H1 (cell line): ENCODE measurements around the gene CREBBP. TPM values are rescaled to one million over a fixed set of nuclear protein-coding genes. Genes with fewer than 3 reads are reported as not detected.
A peak's percentile ranks its signal among the peaks of the same experiment; 100 is the strongest.

Experiments
- CTCF ChIA-PET: fragments of 300-600 bp; sonication (Branson Sonifier 250); formaldehyde crosslinking; loops from one replicate; lab custom pipeline; 2021; ENCODE audit not compliant: partially characterized antibody; lab: Charles Lee
- POLR2A ChIA-PET: fragments of 300-600 bp; sonication (Branson Sonifier 250); formaldehyde crosslinking; loops from one replicate; lab custom pipeline; 2021; ENCODE audit warnings: inconsistent platforms; ENCODE audit not compliant: partially characterized antibody; lab: Charles Lee
- DNase-seq, 2 experiments: peaks; one replicate each; pipeline versions ENCODE4 v3.0.0 to v3.0.0-alpha.2; 2010 to 2022; ENCODE audit warnings: low spot score in 2 of 2, low read depth in 1 of 2, mixed read lengths in 1 of 2
- FAIRE-seq: peaks from 2 replicates; lab custom pipeline; 2011; peaks lifted over from hg19 to GRCh38; lab: Jason Lieb, UNC
- H2AFZ ChIP-seq: 2 replicates; pipeline ENCODE4 v1.8.1; 2012; ENCODE audit warnings: low read length, inconsistent platforms
- H2AK5ac ChIP-seq: 2 replicates; pipeline ENCODE4 v1.6.1; 2013; ENCODE audit warnings: low read depth, low read length
- H2BK120ac ChIP-seq: replicated peaks from 2 replicates; pipeline ENCODE3; 2013; ENCODE audit warnings: low read depth, low read length, inconsistent platforms
- H2BK12ac ChIP-seq: 2 replicates; pipeline ENCODE4 v1.6.1; 2013; ENCODE audit warnings: low read depth, low read length
- H2BK15ac ChIP-seq: 2 replicates; pipeline ENCODE4 v1.6.1; 2013; ENCODE audit warnings: low read length
- H2BK20ac ChIP-seq: 2 replicates; pipeline ENCODE4 v1.6.1; 2013; ENCODE audit warnings: low read length
- H2BK5ac ChIP-seq: 2 replicates; pipeline ENCODE4 v1.6.1; 2013; ENCODE audit warnings: low read depth, low read length
- H3K14ac ChIP-seq: 2 replicates; pipeline ENCODE4 v1.6.1; 2013; ENCODE audit warnings: inconsistent platforms; ENCODE audit not compliant: insufficient read length
- H3K18ac ChIP-seq: 2 replicates; pipeline ENCODE4 v1.6.1; 2013; ENCODE audit warnings: low read length; ENCODE audit errors: extremely low read depth
- H3K23ac ChIP-seq: 2 replicates; pipeline ENCODE4 v1.6.1; 2013; ENCODE audit warnings: inconsistent platforms; ENCODE audit not compliant: insufficient read length
- H3K23me2 ChIP-seq: 2 replicates; pipeline ENCODE4 v1.6.1; 2013; ENCODE audit warnings: low read depth, low read length
- H3K27ac ChIP-seq: 2 replicates; pipeline ENCODE4 v1.6.1; 2011; ENCODE audit warnings: low read depth, low read length, inconsistent platforms
- H3K27me3 ChIP-seq, 4 experiments: replicated peaks in 1 of 4; 1 replicate in 1 of 4; 2 replicates in 3 of 4; pipeline versions ENCODE4 v1.6.1 to v1.8.1; 2011 to 2013; ENCODE audit warnings: low read length in 3 of 4, mild to moderate bottlenecking in 3 of 4, inconsistent platforms in 2 of 4, mixed read lengths in 2 of 4, moderate library complexity in 1 of 4; ENCODE audit not compliant: control insufficient read depth in 3 of 4, insufficient read depth in 3 of 4; ENCODE audit errors: extremely low read depth in 1 of 4
- H3K36me3 ChIP-seq, 4 experiments: 2 replicates each; pipeline versions ENCODE4 v1.6.1 to v1.8.1; 2011 to 2013; ENCODE audit warnings: mild to moderate bottlenecking in 4 of 4, low read length in 3 of 4, moderate library complexity in 2 of 4, control low read depth in 1 of 4, inconsistent platforms in 1 of 4; ENCODE audit not compliant: insufficient read depth in 4 of 4, control insufficient read depth in 2 of 4
- H3K4ac ChIP-seq: replicated peaks from 2 replicates; pipeline ENCODE3; 2013; ENCODE audit warnings: low read length, low read depth, mixed read lengths, inconsistent platforms; ENCODE audit not compliant: insufficient read length
- H3K4me1 ChIP-seq, 4 experiments: replicated peaks in 1 of 4; 1 replicate in 1 of 4; 2 replicates in 3 of 4; pipeline versions ENCODE4 v1.6.1 to v1.8.1; 2011 to 2013; ENCODE audit warnings: low read length in 3 of 4, inconsistent platforms in 2 of 4, mixed read lengths in 1 of 4; ENCODE audit not compliant: insufficient read depth in 4 of 4, control insufficient read depth in 3 of 4
- H3K4me2 ChIP-seq, 2 experiments: 2 replicates each; pipeline versions ENCODE4 v1.6.1 to v1.8.1; 2011 to 2013; ENCODE audit warnings: low read depth in 2 of 2, low read length in 2 of 2, control low read depth in 1 of 2, inconsistent platforms in 1 of 2, mild to moderate bottlenecking in 1 of 2; ENCODE audit not compliant: insufficient read depth in 1 of 2
- H3K4me3 ChIP-seq, 4 experiments: fragments of 200-600, 300-600 bp in 1 of 4; sonication (generic), shearing (Covaris generic), sonication (Bioruptor Twin) in 1 of 4; 2 replicates each; pipeline versions ENCODE4 v1.5.1 to v1.8.1; 2011 to 2016; ENCODE audit warnings: low read length in 4 of 4, low read depth in 3 of 4, control low read depth in 2 of 4, inconsistent platforms in 2 of 4, mild to moderate bottlenecking in 2 of 4, mixed read lengths in 1 of 4, moderate library complexity in 1 of 4; ENCODE audit not compliant: insufficient read depth in 2 of 4; ENCODE audit errors: extremely low read depth in 1 of 4
- H3K56ac ChIP-seq: replicated peaks from 2 replicates; pipeline ENCODE3; 2013; ENCODE audit warnings: low read depth, mild to moderate bottlenecking, mixed read lengths, low read length, inconsistent platforms; ENCODE audit not compliant: insufficient read length
- H3K79me1 ChIP-seq: 2 replicates; pipeline ENCODE4 v1.6.1; 2013; ENCODE audit warnings: low read depth, low read length, control low read depth
- H3K79me2 ChIP-seq, 2 experiments: 2 replicates each; pipeline versions ENCODE4 v1.6.1 to v1.8.1; 2012 to 2013; ENCODE audit warnings: low read length in 2 of 2, mild to moderate bottlenecking in 2 of 2, inconsistent platforms in 1 of 2; ENCODE audit not compliant: insufficient read depth in 2 of 2, control insufficient read depth in 1 of 2
- H3K9ac ChIP-seq, 4 experiments: replicated peaks in 1 of 4; 1 replicate in 1 of 4; 2 replicates in 3 of 4; pipeline versions ENCODE4 v1.6.1 to v1.8.1; 2011 to 2013; ENCODE audit warnings: low read depth in 3 of 4, low read length in 3 of 4, control low read depth in 2 of 4, mild to moderate bottlenecking in 2 of 4, moderate library complexity in 2 of 4, inconsistent platforms in 1 of 4; ENCODE audit errors: extremely low read depth in 1 of 4
- H3K9me3 ChIP-seq, 2 experiments: 2 replicates each; pipeline versions ENCODE4 v1.6.1 to v1.8.1; 2012 to 2013; ENCODE audit warnings: mild to moderate bottlenecking in 2 of 2, moderate library complexity in 2 of 2, control low read depth in 1 of 2, inconsistent platforms in 1 of 2, low read depth in 1 of 2, low read length in 1 of 2, mixed read lengths in 1 of 2; ENCODE audit not compliant: insufficient read depth in 2 of 2
- H4K20me1 ChIP-seq, 2 experiments: replicated peaks in 1 of 2; 2 replicates each; pipeline versions ENCODE3 to v1.8.1; 2011 to 2013; ENCODE audit warnings: inconsistent platforms in 2 of 2, low read length in 2 of 2, mild to moderate bottlenecking in 1 of 2; ENCODE audit not compliant: insufficient read depth in 2 of 2, control insufficient read depth in 1 of 2
- H4K5ac ChIP-seq: 2 replicates; pipeline ENCODE4 v1.6.1; 2013; ENCODE audit warnings: low read length, low read depth, mixed read lengths, inconsistent platforms; ENCODE audit not compliant: insufficient read length
- H4K8ac ChIP-seq: 2 replicates; pipeline ENCODE4 v1.8.0; 2013; ENCODE audit warnings: mild to moderate bottlenecking, moderate library complexity, low read length, inconsistent platforms; ENCODE audit not compliant: insufficient read depth; ENCODE audit errors: extremely low read depth
- H4K91ac ChIP-seq: replicated peaks from 2 replicates; pipeline ENCODE3; 2013; ENCODE audit warnings: low read length, mixed read lengths, inconsistent platforms; ENCODE audit not compliant: insufficient read length
- BRCA1 ChIP-seq: IDR thresholded peaks from 2 replicates; pipeline ENCODE4 v1.6.1; 2012; ENCODE audit warnings: low read depth, low read length, improper control_type of control experiment
- CHD2 ChIP-seq: IDR thresholded peaks from 2 replicates; pipeline ENCODE4 v1.6.1; 2012; ENCODE audit warnings: low read length, improper control_type of control experiment
- SIRT6 ChIP-seq: IDR thresholded peaks from one replicate; pipeline ENCODE4 v1.7.1; 2012; ENCODE audit warnings: low read length, inconsistent platforms
- SIX5 ChIP-seq: IDR thresholded peaks from 2 replicates; pipeline ENCODE4 v1.6.1; 2011; ENCODE audit warnings: mild to moderate bottlenecking, low read depth, low read length
- YY1 ChIP-seq: IDR thresholded peaks from 2 replicates; pipeline ENCODE4 v1.6.1; 2011; ENCODE audit warnings: low read depth, mild to moderate bottlenecking, low read length
- WGBS, 2 experiments: shearing (Covaris generic) in 1 of 2; methylation state at CpG; one replicate each; pipeline versions ENCODE4 v1.1.6 to v1.1.7; 2013 to 2015; ENCODE audit warnings: low lambda C conversion rate in 2 of 2, mixed read lengths in 2 of 2, inconsistent platforms in 1 of 2, low coverage in 1 of 2, missing lambda C conversion rate in 1 of 2; ENCODE audit not compliant: insufficient replicate concordance in 2 of 2, insufficient coverage in 1 of 2, insufficient read length in 1 of 2; ENCODE audit errors: extremely low coverage in 1 of 2, missing lambda C conversion rate in 1 of 2; 5-methylcytosine and 5-hydroxymethylcytosine counted together
- polyA plus RNA-seq, 7 experiments: library from polyadenylated mRNA; depleted of rRNA in 3 of 7; stranded (reverse) in 5 of 7; unstranded in 2 of 7; fragments of >200 nt in 5 of 7; fragments of 200-250 nt in 2 of 7; gene quantifications; 1 replicate in 5 of 7; 2 replicates in 1 of 7; 4 replicates in 1 of 7; pipeline versions ENCODE4 v1.2.1 to v1.2.3, GENCODE V29; 2011 to 2013; ENCODE audit warnings: missing spikeins in 2 of 7, mixed read lengths in 2 of 7
- total RNA-seq: library from RNA; stranded (reverse); fragmentation: NEBNext Ultra II Directional; extraction: Animal tissue kit (Norgen Biotek cat#: 25700); gene quantifications from 2 replicates; pipeline ENCODE4 v1.2.1, GENCODE V29; 2021

Gene CREBBP
- total and polyA plus RNA-seq, 2 of the 8 experiments (the other 6 are each of a cell fraction or from before 2014, with no cell fraction given), result 10.0 to 60.1 TPM

DNA sequence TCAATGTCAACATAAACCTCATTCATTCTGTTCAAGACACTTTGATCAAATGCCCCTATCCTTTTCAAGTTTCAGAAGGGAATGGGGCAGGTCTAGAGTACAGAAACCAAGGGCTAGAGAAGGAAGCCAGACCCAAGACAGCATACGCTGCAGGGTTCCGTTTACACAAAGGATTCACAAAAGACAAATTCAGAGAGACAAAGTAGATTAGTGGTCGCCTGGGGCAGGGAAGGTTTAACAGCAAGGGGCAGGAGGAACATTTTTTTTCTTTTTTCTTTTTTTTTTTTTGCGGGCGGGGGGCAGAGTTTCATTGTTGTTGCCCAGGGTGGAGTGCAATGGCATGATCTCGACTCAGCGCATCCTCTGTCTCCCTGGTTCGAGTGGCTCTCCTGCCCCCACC is 143.3 kb downstream of the CREBBP start:
- FAIRE-seq, result no peak
- Histone ChIP-seq H3K79me2 (no peaks in the 10 kb centered on the region), H2AK5ac (no peak overlapping the region), H3K4me2 (no peak overlapping the region), H3K4ac (no peak overlapping the region), H2BK20ac (no peak overlapping the region), H3K36me3 (peaks cover 21 to 52% (median 41%) of the 10 kb centered on the region in 4 experiments; a peak in 7 of 8 replicates), H2BK120ac (no peak overlapping the region), H2BK12ac (no peak overlapping the region), H2AFZ (no peak overlapping the region), H3K27ac (no peak overlapping the region), H3K23ac (no peak overlapping the region)
- POLR2A ChIA-PET, result no interaction called here
- CTCF ChIA-PET, result interaction anchor here (1.0 to 1.1 kb wide), 2 partner anchors 9 to 41 kb away, joined by 3 read pairs; no protein-coding TSS in a partner anchor
- TF ChIP-seq YY1 (no peak), BRCA1 (no peak), SIX5 (no peak), CHD2 (no peak), SIRT6 (no peak)
- TF ChIP-seq, all 59 proteins: peak for 0
- H3K56ac ChIP-seq, result no peak overlapping the region
- H4K20me1 ChIP-seq, result peaks cover 0 to 1% of the 10 kb centered on the region in 2 experiments
- H4K5ac ChIP-seq, result no peak overlapping the region
- DNase-seq, result no peak
- H4K8ac ChIP-seq, result no peak overlapping the region
- H4K91ac ChIP-seq, result no peak overlapping the region
- H3K27me3 ChIP-seq, result no peaks in the 10 kb centered on the region
- H3K23me2 ChIP-seq, result no peaks in the 10 kb centered on the region
- no peak overlapping the region for H3K14ac ChIP-seq
- no peak overlapping the region for H2BK5ac ChIP-seq
- no peaks in the 10 kb centered on the region; the same call in 1 of the 2 replicates for H3K79me1 ChIP-seq
- no peak overlapping the region for H3K4me3 ChIP-seq
- 0 out of 7 replicates have a peak overlapping the region, but pooled peaks of 1 of the 4 experiments have one; percentile 8 for H3K9ac ChIP-seq
- H2BK15ac ChIP-seq, result no peak overlapping the region
- no peaks in the 10 kb centered on the region; a peak in 1 of 7 replicates for H3K4me1 ChIP-seq
- no peak overlapping the region for H3K18ac ChIP-seq
- H3K9me3 ChIP-seq, result no peaks in the 10 kb centered on the region
- WGBS, 2 experiments, result 93% methylated on average over 8 of the region's 8 CpGs; no CpG with 5 or more reads in 1 of the 2 experiments
